ENCODE results near the gene PSMD13.

The PSMD13 gene

DNA sequence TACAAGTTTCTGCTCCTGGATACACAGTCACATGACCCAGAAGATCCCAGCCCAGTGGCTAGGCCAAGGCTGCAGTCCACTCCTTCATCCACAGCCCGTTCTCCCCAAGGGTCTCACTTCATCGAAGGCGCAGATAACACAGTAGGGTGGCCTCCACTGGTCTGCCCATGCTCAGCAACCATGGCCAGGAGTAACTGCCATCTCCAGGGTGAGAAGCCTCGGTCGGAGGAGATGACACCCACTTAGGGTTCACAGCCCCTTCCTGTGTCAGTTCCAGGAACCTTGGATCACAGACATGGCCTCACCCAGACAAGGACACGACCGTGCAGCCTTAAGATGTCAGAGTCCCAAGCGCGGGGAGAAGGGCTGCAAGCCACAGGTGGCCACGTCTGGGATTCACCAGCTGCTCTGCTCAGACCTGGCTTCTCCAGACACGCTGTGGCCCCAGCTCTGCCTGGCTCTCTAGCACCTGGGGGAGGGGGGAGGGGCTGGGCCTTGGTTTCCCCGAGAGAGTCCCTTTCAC, 32.1 kb upstream of the PSMD13 start:
- DNase-seq: no peak

GRCh38 chr11:205221-206001, 31.4 kb upstream of the PSMD13 start:
- DNase-seq: no peak

GRCh38 chr11:206002-206384, 30.8 kb upstream of the PSMD13 start:
- DNase-seq: no peak

- no peak for DNase-seq
Observed at GRCh38 chr11:206526-207207, 30.1 kb upstream of the PSMD13 start.

DNA sequence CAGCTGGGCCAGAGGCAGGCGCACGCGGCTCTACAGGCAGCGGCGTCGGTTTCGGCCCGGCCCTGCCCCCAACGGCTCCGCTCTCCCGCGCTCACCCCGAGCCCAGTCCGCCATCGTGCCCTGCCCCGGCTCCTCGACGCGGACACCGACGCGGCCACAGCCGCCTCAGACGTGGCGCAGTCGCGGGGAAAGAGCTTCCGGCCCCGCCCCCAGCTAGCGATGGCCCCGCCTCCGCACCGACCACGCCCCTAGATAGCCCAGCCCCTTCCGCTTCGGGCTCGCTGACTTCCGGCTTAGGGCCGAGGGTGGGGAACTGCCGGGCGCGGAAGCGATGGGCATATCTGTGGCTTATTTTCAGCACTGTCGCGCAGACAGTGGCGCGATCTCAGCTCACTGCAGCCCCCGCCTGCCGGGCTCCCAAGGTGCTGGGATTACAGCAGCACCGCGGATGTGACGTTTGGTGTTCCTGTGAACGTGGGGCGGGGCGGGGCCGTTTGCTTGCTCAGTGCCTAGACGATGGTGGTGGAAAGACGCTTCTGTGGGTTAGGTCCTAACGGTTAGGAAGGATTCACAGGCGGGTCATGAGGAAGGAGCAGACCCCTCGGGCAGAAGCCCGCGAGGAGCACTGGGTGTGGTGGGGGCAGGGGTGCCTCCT, 29.4 kb upstream of the PSMD13 start, which contains the start of the genes BET1L and RIC8A:
Gene BET1L (minus strand): TSS at position 192 of the 655 bp plus-strand sequence. CDS start 78 bp downstream, at position 114.
Gene RIC8A (plus strand): TSS at position 501 of the 655 bp plus-strand sequence. CDS start 1,147 bp downstream, outside the sequence.
- DNase-seq: peak; percentile 99

DNA sequence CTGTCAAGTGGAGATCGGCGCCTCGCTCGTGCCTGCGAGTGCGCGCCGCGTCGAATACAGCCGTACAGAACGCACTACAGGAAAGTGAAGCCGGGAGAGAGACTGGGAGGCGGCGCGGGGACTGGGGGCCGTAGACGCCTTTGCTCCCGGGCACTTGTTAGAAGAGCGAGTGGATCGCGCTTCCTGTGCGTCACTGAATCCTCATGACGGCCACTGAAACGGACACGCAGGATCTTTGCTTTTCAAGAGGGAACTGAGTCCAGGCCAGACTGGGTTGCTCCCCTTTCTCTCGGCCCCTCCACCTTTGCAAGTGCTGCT, 29.0 kb upstream of the PSMD13 start:
- peak; percentile 31 for DNase-seq

- peak; percentile 77 for DNase-seq
Observed at GRCh38 chr11:208181-208916, 28.4 kb upstream of the PSMD13 start.

GRCh38 chr11:208917-209260, 27.9 kb upstream of the PSMD13 start:
- DNase-seq: no peak

- DNase-seq: peak; percentile 13
Observed at GRCh38 chr11:209275-210121, 27.3 kb upstream of the PSMD13 start.

GRCh38 chr11:210122-210802, 26.5 kb upstream of the PSMD13 start:
- peak; percentile 87 for DNase-seq

DNA sequence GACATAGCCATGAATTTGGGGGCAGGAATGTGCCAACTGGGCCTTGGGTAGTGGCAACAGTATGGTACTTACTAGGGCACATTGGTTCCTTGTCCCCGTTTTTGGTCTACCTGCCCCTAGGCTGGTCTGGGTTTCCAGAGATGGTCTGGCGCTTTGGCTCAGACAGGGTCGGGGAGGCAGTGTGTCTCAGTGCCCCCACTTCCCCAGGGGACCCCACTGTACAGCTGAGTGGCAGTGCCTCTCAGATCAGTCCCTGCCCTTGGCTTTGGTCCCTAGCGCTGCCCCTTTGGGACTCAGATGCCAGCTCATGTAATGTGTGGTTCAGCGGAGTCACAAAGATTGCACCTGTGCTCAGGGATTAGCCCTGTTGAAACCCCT, 26.0 kb upstream of the PSMD13 start:
- no peak for DNase-seq

GRCh38 chr11:211295-211694, 25.5 kb upstream of the PSMD13 start:
- no peak for DNase-seq

- DNase-seq: no peak
Observed at GRCh38 chr11:211741-212140, 25.0 kb upstream of the PSMD13 start.

- DNase-seq: no peak
Observed at GRCh38 chr11:212150-213100, 24.4 kb upstream of the PSMD13 start.

- DNase-seq: no peak
Observed at GRCh38 chr11:213111-213510, 23.7 kb upstream of the PSMD13 start.

DNA sequence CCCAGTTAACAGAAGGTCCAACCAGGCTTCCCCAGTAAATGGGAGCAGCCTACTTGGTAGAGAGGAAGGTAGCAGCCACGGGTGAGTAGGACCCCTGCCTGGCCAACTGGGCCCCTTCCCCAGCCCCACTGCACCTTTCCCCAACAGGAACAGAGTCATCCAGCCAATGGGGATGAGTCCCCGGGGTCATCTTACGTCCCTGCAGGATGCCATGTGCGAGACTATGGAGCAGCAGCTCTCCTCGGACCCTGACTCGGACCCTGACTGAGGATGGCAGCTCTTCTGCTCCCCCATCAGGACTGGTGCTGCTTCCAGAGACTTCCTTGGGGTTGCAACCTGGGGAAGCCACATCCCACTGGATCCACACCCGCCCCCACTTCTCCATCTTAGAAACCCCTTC, 22.7 kb upstream of the PSMD13 start:
- no peak for DNase-seq

GRCh38 chr11:215581-216037, 21.2 kb upstream of the PSMD13 start:
- DNase-seq: no peak

GRCh38 chr11:216081-216974, 20.4 kb upstream of the PSMD13 start:
- DNase-seq: no peak

- DNase-seq: no peak
Observed at GRCh38 chr11:217704-218103, 19.1 kb upstream of the PSMD13 start.

All from fibroblast of skin of scalp (primary cell).